ENCODE measurements around the gene NDUFB6. TPM values are rescaled to one million over a fixed set of nuclear protein-coding genes. Genes with fewer than 3 reads are reported as not detected.

The NDUFB6 gene
- total and polyA plus RNA-seq, 10 of the 15 experiments (the other 5 are each of a cell fraction or from before 2014, with no cell fraction given), result 26.3 to 269 (median 61.4) TPM

GRCh38 chr9:32558408-32558934 is 14.5 kb downstream of the NDUFB6 start:
- peaks cover 18% of the 10 kb centered on the region for H3K4me1 ChIP-seq (ENCODE audit: control insufficient read depth, insufficient read depth, low read length)
- POLR2A ChIA-PET, result interaction anchor here (1.3 to 1.5 kb wide), 3 partner anchors 8 to 442 kb away, joined by 4 to 7 read pairs (median 5); partner anchors contain the start of gene RIGI
- SMC1A ChIA-PET (ENCODE audit: uncharacterized antibody, unreplicated experiment), result interaction anchor here (0.7 to 3.5 kb wide), 5 partner anchors 8 to 883 kb away, joined by 3 to 9 read pairs (median 5); no protein-coding TSS in a partner anchor
- H3K4me3 ChIP-seq, result no peak overlapping the region
- peak overlapping the region; percentile 10; the same call in 1 of the 2 replicates for H2AFZ ChIP-seq (ENCODE audit: control insufficient read depth, low read depth, low read length)
- peak overlapping the region; percentile 35 for H3K27ac ChIP-seq (ENCODE audit: control insufficient read depth, insufficient read depth)
- WGBS (ENCODE audit: insufficient coverage, insufficient replicate concordance, low lambda C conversion rate, missing lambda C conversion rate), result 5% methylated on average over 3 of the region's 3 CpGs
- FAIRE-seq, result no peak
- H3K79me2 ChIP-seq (ENCODE audit: control insufficient read depth, insufficient read depth, low read length), result peaks cover 2% of the 10 kb centered on the region; the same call in 1 of the 2 replicates
- TF ChIP-seq NR2C1 (IDR thresholded peaks at IDR 0.05) (no peak), ZBED1 (IDR thresholded peaks at IDR 0.05; ENCODE audit: borderline replicate concordance) (no peak), RCOR1 (conservative IDR thresholded peaks at IDR 0.05; ENCODE audit: low read depth, low read length) (no peak), NBN (IDR thresholded peaks at IDR 0.05) (no peak), CREB1 (IDR thresholded peaks at IDR 0.05; ENCODE audit: low read depth) (peak; percentile 60), GABPA (IDR thresholded peaks at IDR 0.05; ENCODE audit: low read depth) (0 out of 2 replicates have a peak, but pooled peaks have one; percentile 24), IKZF2 (IDR thresholded peaks at IDR 0.05) (peak in 1 of 2 experiments; percentile 20; a peak in 1 of 4 replicates), SPI1 (IDR thresholded peaks at IDR 0.05; ENCODE audit: borderline replicate concordance, insufficient read depth, low read depth, low read length) (peak; percentile 35; the same call in 1 of the 2 replicates), BACH1 (IDR thresholded peaks at IDR 0.05; ENCODE audit: borderline replicate concordance) (no peak)
- no peaks in the 10 kb centered on the region for H3K27me3 ChIP-seq (replicated peaks in 1 of 2; ENCODE audit: control insufficient read depth in 2 of 2, insufficient read depth in 2 of 2, low read length in 1 of 2)
- BruUV-seq (replicated peaks), result no TSS peak
- H3K36me3 ChIP-seq (ENCODE audit: control insufficient read depth in 2 of 2, insufficient read depth in 2 of 2, low read length in 1 of 2), result no peaks in the 10 kb centered on the region
- intact Hi-C loops (cut with micrococcal nuclease; ENCODE audit: unreplicated experiment) (no loop called here), in situ Hi-C loops (cut with MboI) (no loop called here)
- no peak for DNase-seq (ENCODE audit: low read depth, low spot score)
- RAD21 ChIA-PET (ENCODE audit: unreplicated experiment), result interaction anchor here (0.5 to 1.0 kb wide), 2 partner anchors 174 to 1277 kb away, joined by 3 read pairs; partner anchors contain the start of gene ACO1
- CTCF ChIA-PET, result interaction anchor here (0.9 to 1.7 kb wide), 4 partner anchors 10 to 32 kb away, joined by 3 to 7 read pairs (median 6); partner anchors contain the start of gene RIGI
- no peak for ATAC-seq
- no peaks in the 10 kb centered on the region for H3K9me3 ChIP-seq (replicated peaks; ENCODE audit: control insufficient read depth, insufficient read depth, low read length)
- 0 out of 2 replicates have a peak overlapping the region, but pooled peaks have one; percentile 2 for H3K9ac ChIP-seq (ENCODE audit: control insufficient read depth, insufficient read depth, low read length)
- no peaks in the 10 kb centered on the region for H4K20me1 ChIP-seq (ENCODE audit: control insufficient read depth, insufficient read depth)
- H3K4me2 ChIP-seq (ENCODE audit: control insufficient read depth, insufficient read depth), result peak overlapping the region; percentile 38; the same call in 1 of the 2 replicates

All from GM12878 (cell line).